Measurements from ENCODE around the gene KRTAP3-2.

The KRTAP3-2 gene

GRCh38 chr17:41016578-41017215 is 17.0 kb upstream of the KRTAP3-2 start:
- no peak for DNase-seq (ENCODE audit: low spot score)
- POLR2A ChIA-PET (ENCODE audit: low non-redundant PET), result no interaction called here
- CTCF ChIA-PET, result no interaction called here
- H3K27ac ChIP-seq, result no peak overlapping the region
- no peak for TF ChIP-seq CTCF (conservative IDR thresholded peaks at IDR 0.05; ENCODE audit: low read depth)

GRCh38 chr17:41015454-41015853 is 15.7 kb upstream of the KRTAP3-2 start:
- ChIA-PET POLR2A (ENCODE audit: low non-redundant PET) (no interaction called here), CTCF (no interaction called here)
- TF ChIP-seq CTCF (conservative IDR thresholded peaks at IDR 0.05; ENCODE audit: low read depth), result no peak
- no peak for DNase-seq (ENCODE audit: low spot score)
- H3K27ac ChIP-seq, result no peak overlapping the region

- TF ChIP-seq CTCF (conservative IDR thresholded peaks at IDR 0.05; ENCODE audit: low read depth), result no peak
- H3K27ac ChIP-seq, result no peak overlapping the region
- ChIA-PET CTCF (no interaction called here), POLR2A (ENCODE audit: low non-redundant PET) (no interaction called here)
- no peak for DNase-seq (ENCODE audit: low spot score)
Observed at GRCh38 chr17:41013606-41014005, 13.9 kb upstream of the KRTAP3-2 start.

- no peak for DNase-seq (ENCODE audit: low spot score)
- H3K27ac ChIP-seq, result no peak overlapping the region
- POLR2A ChIA-PET (ENCODE audit: low non-redundant PET), result no interaction called here
- CTCF ChIA-PET, result no interaction called here
- TF ChIP-seq CTCF (conservative IDR thresholded peaks at IDR 0.05; ENCODE audit: low read depth), result no peak
Observed at GRCh38 chr17:41013181-41013580, 13.5 kb upstream of the KRTAP3-2 start.

GRCh38 chr17:41012326-41013120 is 12.8 kb upstream of the KRTAP3-2 start:
- POLR2A ChIA-PET (ENCODE audit: low non-redundant PET), result no interaction called here
- H3K27ac ChIP-seq, result no peak overlapping the region
- no peak for DNase-seq (ENCODE audit: low spot score)
- CTCF ChIA-PET, result no interaction called here
- no peak for TF ChIP-seq CTCF (conservative IDR thresholded peaks at IDR 0.05; ENCODE audit: low read depth)

GRCh38 chr17:41010441-41010840 is 10.7 kb upstream of the KRTAP3-2 start:
- POLR2A ChIA-PET (ENCODE audit: low non-redundant PET), result no interaction called here
- TF ChIP-seq CTCF (conservative IDR thresholded peaks at IDR 0.05; ENCODE audit: low read depth), result no peak
- CTCF ChIA-PET, result interaction anchor here (0.5 to 1.4 kb wide), 2 partner anchors 42 to 174 kb away, joined by 3 to 4 read pairs; partner anchors contain the start of gene KRTAP4-1
- DNase-seq (ENCODE audit: low spot score), result no peak
- no peak overlapping the region for H3K27ac ChIP-seq
